Activated T-cell treated with anti-CD3 and anti-CD28 coated beads for 48 hours (primary cell): Measurements from ENCODE around the gene PNMA6A.
A peak's percentile ranks its signal among the peaks of the same experiment; 100 is the strongest.
"Not testable (repeated sequence)": the region's sequence is repeated elsewhere in the genome, so short reads cannot be mapped to it uniquely, and the experiment has no call there.

Source experiments
- DNase-seq: peaks from one replicate; pipeline ENCODE4 v3.0.0-alpha.2; 2020; ENCODE audit warnings: low read depth

The PNMA6A gene

GRCh38 chrX:153071909-153072583 is at the start of gene PNMA6A:
Gene PNMA6A, plus strand, starts transcription at chrX:153072454. Its CDS starts 609 bp downstream, at chrX:153073063.
- DNase-seq = not testable (repeated sequence)

GRCh38 chrX:153026501-153026900 is 45.8 kb upstream of the PNMA6A start:
- not testable (repeated sequence) for DNase-seq

GRCh38 chrX:153028487-153028886 is 43.8 kb upstream of the PNMA6A start:
- not testable (repeated sequence) for DNase-seq

- DNase-seq = no peak
These were observed 43.1 kb upstream of the PNMA6A start for GRCh38 chrX:153029162-153029561.

GRCh38 chrX:153029875-153030274 is 42.4 kb upstream of the PNMA6A start:
- no peak for DNase-seq

- DNase-seq = no peak
These were observed 41.5 kb upstream of the PNMA6A start for GRCh38 chrX:153030801-153031200.

GRCh38 chrX:153032397-153033118 is 39.7 kb upstream of the PNMA6A start:
- peak; percentile 63 for DNase-seq

GRCh38 chrX:153049093-153049492 is 23.2 kb upstream of the PNMA6A start:
- no peak for DNase-seq

- DNase-seq = no peak
These were observed 19.7 kb upstream of the PNMA6A start for GRCh38 chrX:153052534-153052933.

- DNase-seq = no peak
These were observed 16.1 kb upstream of the PNMA6A start, which contains the start of gene PNMA3 for GRCh38 chrX:153055871-153056749. Gene PNMA3, plus strand, starts transcription at chrX:153056470. Its CDS starts 586 bp downstream, at chrX:153057056.

GRCh38 chrX:153057281-153057680 is 15.0 kb upstream of the PNMA6A start:
- no peak for DNase-seq

GRCh38 chrX:153059191-153060094 is 12.8 kb upstream of the PNMA6A start:
- no peak for DNase-seq

GRCh38 chrX:153060095-153060445 is 12.2 kb upstream of the PNMA6A start:
- no peak for DNase-seq

GRCh38 chrX:153061732-153062131 is 10.5 kb upstream of the PNMA6A start:
- DNase-seq = no peak

GRCh38 chrX:153063315-153063714 is 8.9 kb upstream of the PNMA6A start:
- no peak for DNase-seq

- no peak for DNase-seq
These were observed 8.2 kb upstream of the PNMA6A start for GRCh38 chrX:153064061-153064460.

- DNase-seq = no peak
These were observed 6.9 kb upstream of the PNMA6A start for GRCh38 chrX:153065389-153065788.

- DNase-seq = not testable (repeated sequence)
These were observed 5.9 kb upstream of the PNMA6A start for GRCh38 chrX:153066402-153066801.

GRCh38 chrX:153073331-153073730 is 1.1 kb downstream of the PNMA6A start:
- not testable (repeated sequence) for DNase-seq

- DNase-seq = no peak
These were observed 2.1 kb downstream of the PNMA6A start for GRCh38 chrX:153074262-153074899.

- DNase-seq = no peak
These were observed 2.7 kb downstream of the PNMA6A start for GRCh38 chrX:153074935-153075334.
